Muscle of leg (tissue), 11 donors: Measurements from ENCODE around the gene BMP7. TPM values are rescaled to one million over a fixed set of nuclear protein-coding genes. Genes with fewer than 3 reads are reported as not detected.
A peak's percentile ranks its signal among the peaks of the same experiment; 100 is the strongest.

Experiments
- DNase-seq: peaks from one replicate; pipeline ENCODE4 v3.0.0; 2013
- H3K27ac ChIP-seq: one replicate; pipeline ENCODE4 v1.5.1; 2013; ENCODE audit warnings: mild to moderate bottlenecking, low read length, control low read depth
- H3K27me3 ChIP-seq: one replicate; pipeline ENCODE4 v1.6.1; 2013; ENCODE audit warnings: low read length; ENCODE audit not compliant: control insufficient read depth, insufficient read depth
- H3K36me3 ChIP-seq: one replicate; pipeline ENCODE4 v1.6.1; 2013; ENCODE audit warnings: low read length; ENCODE audit not compliant: control insufficient read depth, insufficient read depth
- H3K4me1 ChIP-seq: one replicate; pipeline ENCODE4 v1.6.1; 2013; ENCODE audit warnings: low read length; ENCODE audit not compliant: control insufficient read depth, insufficient read depth
- H3K4me3 ChIP-seq: one replicate; pipeline ENCODE4 v1.5.1; 2013; ENCODE audit warnings: low read length, control low read depth
- H3K9me3 ChIP-seq: replicated peaks from 2 replicates; pipeline ENCODE4 v1.6.1; 2013; ENCODE audit warnings: low read depth, low read length; ENCODE audit not compliant: control insufficient read depth
- WGBS: methylation state at CpG from one replicate; pipeline ENCODE4 v1.1.5; 2013; ENCODE audit warnings: missing lambda C conversion rate; ENCODE audit not compliant: insufficient coverage; 5-methylcytosine and 5-hydroxymethylcytosine counted together
- polyA plus RNA-seq, 8 donors: library from polyadenylated mRNA; unstranded; fragments of 120-200 nt; gene quantifications; one replicate each; pipeline versions ENCODE4 v1.2.1 to v1.2.3, GENCODE V29; 2013; ENCODE audit warnings: inconsistent platforms in 1 of 8, low replicate concordance in 1 of 8; ENCODE audit not compliant: insufficient read length in 8 of 8, insufficient read depth in 1 of 8
- total RNA-seq: library from RNA; stranded (reverse); fragments of 120-200 nt; gene quantifications from one replicate; pipeline ENCODE4 v1.2.4, GENCODE V29; 2013

The BMP7 gene
- total and polyA plus RNA-seq, 9 donors, result 3.7 to 11.3 (median 5.1) TPM

GRCh38 chr20:57234556-57235251 lies 31.7 kb downstream of the BMP7 start:
- H3K9me3 ChIP-seq, result no peaks in the 10 kb centered on the region
- H3K27ac ChIP-seq, result no peak overlapping the region
- peaks cover 53% of the 10 kb centered on the region for H3K27me3 ChIP-seq
- DNase-seq, result no peak
- no peak overlapping the region for H3K4me3 ChIP-seq
- 58% methylated on average over 10 of the region's 11 CpGs for WGBS
- no peaks in the 10 kb centered on the region for H3K36me3 ChIP-seq
- H3K4me1 ChIP-seq, result peaks cover 7% of the 10 kb centered on the region

GRCh38 chr20:57231951-57232428 lies 34.5 kb downstream of the BMP7 start:
- Histone ChIP-seq H3K4me3 (no peak overlapping the region), H3K27me3 (peaks cover 64% of the 10 kb centered on the region), H3K36me3 (no peaks in the 10 kb centered on the region), H3K4me1 (peaks cover 4% of the 10 kb centered on the region), H3K9me3 (no peaks in the 10 kb centered on the region), H3K27ac (no peak overlapping the region)
- WGBS, result 94% methylated on average over 2 of the region's 2 CpGs
- no peak for DNase-seq

GRCh38 chr20:57231161-57231560 lies 35.3 kb downstream of the BMP7 start:
- Histone ChIP-seq H3K27me3 (peaks cover 60% of the 10 kb centered on the region), H3K4me3 (no peak overlapping the region), H3K9me3 (no peaks in the 10 kb centered on the region), H3K27ac (no peak overlapping the region), H3K36me3 (no peaks in the 10 kb centered on the region), H3K4me1 (no peaks in the 10 kb centered on the region)
- DNase-seq, result no peak
- 65% methylated on average over 8 of the region's 8 CpGs for WGBS

GRCh38 chr20:57230247-57230646 lies 36.2 kb downstream of the BMP7 start:
- 94% methylated on average over 2 of the region's 8 CpGs for WGBS
- no peak overlapping the region for H3K27ac ChIP-seq
- no peaks in the 10 kb centered on the region for H3K36me3 ChIP-seq
- no peaks in the 10 kb centered on the region for H3K4me1 ChIP-seq
- H3K9me3 ChIP-seq, result no peaks in the 10 kb centered on the region
- no peak for DNase-seq
- peaks cover 59% of the 10 kb centered on the region for H3K27me3 ChIP-seq
- no peak overlapping the region for H3K4me3 ChIP-seq

GRCh38 chr20:57229490-57229889 lies 37.0 kb downstream of the BMP7 start:
- peaks cover 7% of the 10 kb centered on the region for H3K4me1 ChIP-seq

GRCh38 chr20:57225830-57226229 lies 40.6 kb downstream of the BMP7 start:
- 87% methylated on average over 7 of the region's 7 CpGs for WGBS
- H3K9me3 ChIP-seq, result no peaks in the 10 kb centered on the region
- DNase-seq, result no peak
- peaks cover 44% of the 10 kb centered on the region for H3K27me3 ChIP-seq
- H3K4me1 ChIP-seq, result peaks cover 40% of the 10 kb centered on the region
- no peak overlapping the region for H3K27ac ChIP-seq
- H3K4me3 ChIP-seq, result no peak overlapping the region
- H3K36me3 ChIP-seq, result no peaks in the 10 kb centered on the region

More at GRCh38 chr20:57229490-57229889, 37.0 kb downstream of the BMP7 start:
- H3K9me3 ChIP-seq, result no peaks in the 10 kb centered on the region
- 57% methylated on average over 1 of the region's 4 CpGs for WGBS
- no peak overlapping the region for H3K4me3 ChIP-seq
- no peak for DNase-seq
- H3K27me3 ChIP-seq, result peaks cover 52% of the 10 kb centered on the region
- no peaks in the 10 kb centered on the region for H3K36me3 ChIP-seq
- no peak overlapping the region for H3K27ac ChIP-seq

GRCh38 chr20:57225197-57225733 lies 41.2 kb downstream of the BMP7 start:
- 46% methylated on average over 3 of the region's 4 CpGs for WGBS
- Histone ChIP-seq H3K27ac (no peak overlapping the region), H3K36me3 (no peaks in the 10 kb centered on the region), H3K4me1 (peaks cover 46% of the 10 kb centered on the region), H3K4me3 (no peak overlapping the region), H3K9me3 (no peaks in the 10 kb centered on the region), H3K27me3 (peaks cover 43% of the 10 kb centered on the region)
- no peak for DNase-seq

GRCh38 chr20:57224641-57225138 lies 41.8 kb downstream of the BMP7 start:
- no peaks in the 10 kb centered on the region for H3K9me3 ChIP-seq
- H3K27ac ChIP-seq, result peak overlapping the region; percentile 71
- 10% methylated on average over 19 of the region's 19 CpGs for WGBS
- DNase-seq, result peak; percentile 94
- H3K4me3 ChIP-seq, result no peak overlapping the region
- H3K36me3 ChIP-seq, result no peaks in the 10 kb centered on the region
- peaks cover 38% of the 10 kb centered on the region for H3K27me3 ChIP-seq
- peaks cover 50% of the 10 kb centered on the region for H3K4me1 ChIP-seq

GRCh38 chr20:57223648-57224489 lies 42.6 kb downstream of the BMP7 start:
- Histone ChIP-seq H3K27me3 (peaks cover 29% of the 10 kb centered on the region), H3K36me3 (no peaks in the 10 kb centered on the region), H3K9me3 (no peaks in the 10 kb centered on the region), H3K27ac (peak overlapping the region; percentile 71), H3K4me1 (peaks cover 54% of the 10 kb centered on the region), H3K4me3 (no peak overlapping the region)
- WGBS, result 21% methylated on average over 15 of the region's 20 CpGs
- DNase-seq, result peak; percentile 87

GRCh38 chr20:57222631-57222950 lies 43.9 kb downstream of the BMP7 start:
- H3K4me1 ChIP-seq, result peaks cover 54% of the 10 kb centered on the region
- H3K27ac ChIP-seq, result no peak overlapping the region
- no peaks in the 10 kb centered on the region for H3K9me3 ChIP-seq
- no peak for DNase-seq
- no peak overlapping the region for H3K4me3 ChIP-seq
- peaks cover 20% of the 10 kb centered on the region for H3K27me3 ChIP-seq
- 78% methylated on average over 1 of the region's 1 CpG for WGBS
- no peaks in the 10 kb centered on the region for H3K36me3 ChIP-seq
